Measurements from ENCODE around the gene TBX15. TPM values are rescaled to one million over a fixed set of nuclear protein-coding genes. Genes with fewer than 3 reads are reported as not detected.

The TBX15 gene
- total and polyA plus RNA-seq, 4 experiments from 2014 or later = 0.05 TPM; not detected in 3

- Histone ChIP-seq H3K36me3 (ENCODE audit: insufficient read depth, low read length) (no peaks in the 10 kb centered on the region), H3K4me3 (ENCODE audit: low read length in 2 of 2) (no peak overlapping the region), H3K27me3 (ENCODE audit: insufficient read depth, low read length) (peaks cover 36% of the 10 kb centered on the region), H3K4me1 (ENCODE audit: insufficient read depth, low read length) (no peaks in the 10 kb centered on the region), H3K27ac (ENCODE audit: low read depth, low read length) (no peak overlapping the region), H3K9me3 (ENCODE audit: control insufficient read depth in 1 of 2, low read length in 2 of 2) (no peaks in the 10 kb centered on the region)
- intact Hi-C loops (cut with micrococcal nuclease) = no loop called here
- H3K36me3 Mint-ChIP-seq = peaks cover 3 to 9% of the 10 kb centered on the region in 2 donors
- CTCF ChIA-PET (ENCODE audit: partially characterized antibody) = no interaction called here
- H3K27me3 Mint-ChIP-seq = peaks cover 74 to 75% of the 10 kb centered on the region in 2 donors
- H3K4me1 Mint-ChIP-seq = peaks cover 5 to 24% (median 6%) of the 10 kb centered on the region in 4 donors
- H3K4me3 Mint-ChIP-seq = peak overlapping the region in 1 of 8 donors; percentile 55
- DNase-seq = no peak
- POLR2A ChIA-PET (ENCODE audit: partially characterized antibody) = no interaction called here
- H3K27ac Mint-ChIP-seq = no peak overlapping the region
- peaks cover 4 to 53% (median 34%) of the 10 kb centered on the region in 8 donors for H3K9me3 Mint-ChIP-seq
These were observed 13.3 kb upstream of the TBX15 start for GRCh38 chr1:119001181-119002027.

GRCh38 chr1:119000371-119001180 lies 12.4 kb upstream of the TBX15 start:
- intact Hi-C loops (cut with micrococcal nuclease) = no loop called here
- POLR2A ChIA-PET (ENCODE audit: partially characterized antibody) = no interaction called here
- no peak for DNase-seq
- peak overlapping the region in 3 of 8 donors; percentile 35 to 41 (median 37) for H3K4me3 Mint-ChIP-seq
- Histone ChIP-seq H3K27ac (ENCODE audit: low read depth, low read length) (no peak overlapping the region), H3K9me3 (ENCODE audit: control insufficient read depth in 1 of 2, low read length in 2 of 2) (no peaks in the 10 kb centered on the region), H3K4me1 (ENCODE audit: insufficient read depth, low read length) (no peaks in the 10 kb centered on the region), H3K27me3 (ENCODE audit: insufficient read depth, low read length) (peaks cover 27% of the 10 kb centered on the region), H3K36me3 (ENCODE audit: insufficient read depth, low read length) (no peaks in the 10 kb centered on the region), H3K4me3 (ENCODE audit: low read length in 2 of 2) (no peak overlapping the region)
- peaks cover 69 to 73% of the 10 kb centered on the region in 2 donors for H3K27me3 Mint-ChIP-seq
- H3K4me1 Mint-ChIP-seq = peaks cover 4 to 21% (median 5%) of the 10 kb centered on the region in 4 donors
- no peak overlapping the region for H3K27ac Mint-ChIP-seq
- CTCF ChIA-PET (ENCODE audit: partially characterized antibody) = no interaction called here
- peaks cover under 1 to 49% (median 29%) of the 10 kb centered on the region in 8 donors for H3K9me3 Mint-ChIP-seq
- peaks cover under 1 to 9% of the 10 kb centered on the region in 2 donors for H3K36me3 Mint-ChIP-seq

- ChIA-PET POLR2A (ENCODE audit: partially characterized antibody) (no interaction called here), CTCF (ENCODE audit: partially characterized antibody) (no interaction called here)
- peaks cover 3 to 21% (median 5%) of the 10 kb centered on the region in 4 donors for H3K4me1 Mint-ChIP-seq
- H3K4me1 ChIP-seq (ENCODE audit: insufficient read depth, low read length) = no peaks in the 10 kb centered on the region
- no peaks in the 10 kb centered on the region for H3K36me3 ChIP-seq (ENCODE audit: insufficient read depth, low read length)
- peaks cover 30% of the 10 kb centered on the region for H3K27me3 ChIP-seq (ENCODE audit: insufficient read depth, low read length)
- H3K9me3 ChIP-seq (ENCODE audit: control insufficient read depth in 1 of 2, low read length in 2 of 2) = no peaks in the 10 kb centered on the region
- H3K4me3 Mint-ChIP-seq = peak overlapping the region in 1 of 8 donors; percentile 32
- H3K36me3 Mint-ChIP-seq = peaks cover 0 to 9% of the 10 kb centered on the region in 2 donors
- no peak overlapping the region for H3K4me3 ChIP-seq (ENCODE audit: low read length in 2 of 2)
- H3K27ac ChIP-seq (ENCODE audit: low read depth, low read length) = no peak overlapping the region
- peaks cover 70 to 74% of the 10 kb centered on the region in 2 donors for H3K27me3 Mint-ChIP-seq
- intact Hi-C loops (cut with micrococcal nuclease) = no loop called here
- no peak overlapping the region for H3K27ac Mint-ChIP-seq
- DNase-seq = no peak
- peaks cover 0 to 41% (median 29%) of the 10 kb centered on the region in 8 donors for H3K9me3 Mint-ChIP-seq
These were observed 11.4 kb upstream of the TBX15 start for GRCh38 chr1:118999348-119000071.

GRCh38 chr1:118998171-118998570 lies 10.0 kb upstream of the TBX15 start:
- intact Hi-C loops (cut with micrococcal nuclease) = no loop called here
- no peak overlapping the region for H3K4me3 ChIP-seq (ENCODE audit: low read length in 2 of 2)
- no peak for DNase-seq
- peaks cover 34% of the 10 kb centered on the region for H3K27me3 ChIP-seq (ENCODE audit: insufficient read depth, low read length)
- peaks cover 3 to 21% (median 5%) of the 10 kb centered on the region in 4 donors for H3K4me1 Mint-ChIP-seq
- peaks cover 0 to 36% (median 22%) of the 10 kb centered on the region in 8 donors for H3K9me3 Mint-ChIP-seq
- H3K4me1 ChIP-seq (ENCODE audit: insufficient read depth, low read length) = no peaks in the 10 kb centered on the region
- H3K4me3 Mint-ChIP-seq = peak overlapping the region in 1 of 8 donors; percentile 6
- POLR2A ChIA-PET (ENCODE audit: partially characterized antibody) = no interaction called here
- H3K27ac Mint-ChIP-seq = no peak overlapping the region
- H3K27me3 Mint-ChIP-seq = peaks cover 70 to 73% of the 10 kb centered on the region in 2 donors
- CTCF ChIA-PET (ENCODE audit: partially characterized antibody) = no interaction called here
- H3K9me3 ChIP-seq (ENCODE audit: control insufficient read depth in 1 of 2, low read length in 2 of 2) = no peaks in the 10 kb centered on the region
- H3K36me3 ChIP-seq (ENCODE audit: insufficient read depth, low read length) = no peaks in the 10 kb centered on the region
- H3K27ac ChIP-seq (ENCODE audit: low read depth, low read length) = no peak overlapping the region
- peaks cover 0 to 2% of the 10 kb centered on the region in 2 donors for H3K36me3 Mint-ChIP-seq

GRCh38 chr1:118997225-118997624 lies 9.1 kb upstream of the TBX15 start:
- intact Hi-C loops (cut with micrococcal nuclease) = no loop called here
- ChIA-PET CTCF (ENCODE audit: partially characterized antibody) (interaction anchor here (0.7 kb wide), 1 partner anchor 12 kb away, joined by 3 read pairs; no protein-coding TSS in a partner anchor), POLR2A (ENCODE audit: partially characterized antibody) (no interaction called here)
- Histone ChIP-seq H3K9me3 (ENCODE audit: control insufficient read depth in 1 of 2, low read length in 2 of 2) (no peaks in the 10 kb centered on the region), H3K36me3 (ENCODE audit: insufficient read depth, low read length) (no peaks in the 10 kb centered on the region), H3K4me3 (ENCODE audit: low read length in 2 of 2) (no peak overlapping the region), H3K27ac (ENCODE audit: low read depth, low read length) (no peak overlapping the region), H3K27me3 (ENCODE audit: insufficient read depth, low read length) (peaks cover 30% of the 10 kb centered on the region), H3K4me1 (ENCODE audit: insufficient read depth, low read length) (no peaks in the 10 kb centered on the region)
- peaks cover 0 to 33% (median 17%) of the 10 kb centered on the region in 8 donors for H3K9me3 Mint-ChIP-seq
- H3K4me3 Mint-ChIP-seq = no peak overlapping the region
- peaks cover 4 to 19% (median 5%) of the 10 kb centered on the region in 4 donors for H3K4me1 Mint-ChIP-seq
- no peak overlapping the region for H3K27ac Mint-ChIP-seq
- H3K36me3 Mint-ChIP-seq = peaks cover 0 to 1% of the 10 kb centered on the region in 2 donors
- no peak for DNase-seq
- peaks cover 63 to 65% of the 10 kb centered on the region in 2 donors for H3K27me3 Mint-ChIP-seq

- H3K4me3 ChIP-seq (ENCODE audit: low read length in 2 of 2) = no peak overlapping the region
- no peak overlapping the region for H3K27ac Mint-ChIP-seq
- peaks cover 67 to 71% of the 10 kb centered on the region in 2 donors for H3K27me3 Mint-ChIP-seq
- peaks cover 0 to 6% (median 5%) of the 10 kb centered on the region in 4 donors for H3K4me1 Mint-ChIP-seq
- peaks cover 0 to 1% of the 10 kb centered on the region in 2 donors for H3K36me3 Mint-ChIP-seq
- peaks cover 30% of the 10 kb centered on the region for H3K27me3 ChIP-seq (ENCODE audit: insufficient read depth, low read length)
- no peak overlapping the region for H3K4me3 Mint-ChIP-seq
- H3K4me1 ChIP-seq (ENCODE audit: insufficient read depth, low read length) = no peaks in the 10 kb centered on the region
- H3K36me3 ChIP-seq (ENCODE audit: insufficient read depth, low read length) = no peaks in the 10 kb centered on the region
- ChIA-PET CTCF (ENCODE audit: partially characterized antibody) (no interaction called here), POLR2A (ENCODE audit: partially characterized antibody) (no interaction called here)
- no peak for DNase-seq
- intact Hi-C loops (cut with micrococcal nuclease) = no loop called here
- H3K27ac ChIP-seq (ENCODE audit: low read depth, low read length) = no peak overlapping the region
- peaks cover 0 to 43% (median 18%) of the 10 kb centered on the region in 8 donors for H3K9me3 Mint-ChIP-seq
- no peaks in the 10 kb centered on the region for H3K9me3 ChIP-seq (ENCODE audit: control insufficient read depth in 1 of 2, low read length in 2 of 2)
These were observed 7.3 kb upstream of the TBX15 start for GRCh38 chr1:118995312-118996016.
